GM23338 (cell line): ENCODE measurements around the gene OR52K1. TPM values are rescaled to one million over a fixed set of nuclear protein-coding genes. Genes with fewer than 3 reads are reported as not detected.

ENCODE experiments used
- ATAC-seq: fragments of 200-7000 bp; cut with Tn5 transposase; 3 replicates; pipeline ENCODE4 v1.9.1; 2020
- DNase-seq: peaks from one replicate; pipeline ENCODE4 v3.0.0-alpha.2; 2015; ENCODE audit warnings: low spot score
- H2AFZ ChIP-seq: fragments of 200-600 bp; sonication (generic); 2 replicates; pipeline ENCODE4 v1.8.0; 2016; ENCODE audit warnings: antibody characterized with exemption, mild to moderate bottlenecking, moderate library complexity
- H3F3A ChIP-seq: fragments of 200-600 bp; sonication (generic); replicated peaks from 2 replicates; pipeline ENCODE4 v1.8.0; 2017; ENCODE audit warnings: antibody characterized with exemption, mixed run types, low read depth
- H3K27ac ChIP-seq: fragments of 200-600 bp; sonication (generic); 2 replicates; pipeline ENCODE4 v1.6.1; 2016; ENCODE audit warnings: low read depth
- H3K27me3 ChIP-seq: fragments of 200-600 bp; sonication (generic); 2 replicates; pipeline ENCODE4 v1.8.0; 2016; ENCODE audit warnings: mild to moderate bottlenecking, mixed run types, moderate library complexity; ENCODE audit not compliant: insufficient read depth
- H3K36me3 ChIP-seq: fragments of 200-600 bp; sonication (generic); 2 replicates; pipeline ENCODE4 v1.8.0; 2016; ENCODE audit warnings: mild to moderate bottlenecking; ENCODE audit not compliant: insufficient read depth
- H3K4me1 ChIP-seq: fragments of 200-600 bp; sonication (generic); 2 replicates; pipeline ENCODE4 v1.8.0; 2016; ENCODE audit warnings: mild to moderate bottlenecking, moderate library complexity; ENCODE audit not compliant: insufficient read depth
- H3K4me2 ChIP-seq: fragments of 200-600 bp; sonication (generic); 2 replicates; pipeline ENCODE4 v1.7.1; 2017; ENCODE audit warnings: mixed run types
- H3K4me3 ChIP-seq: fragments of 200-600 bp; sonication (generic); 2 replicates; pipeline ENCODE4 v1.6.1; 2016; ENCODE audit warnings: mixed run types
- H3K79me2 ChIP-seq: fragments of 200-600 bp; sonication (generic); replicated peaks from 2 replicates; pipeline ENCODE4 v1.8.0; 2017; ENCODE audit warnings: mild to moderate bottlenecking; ENCODE audit not compliant: insufficient read depth
- H3K9me2 ChIP-seq: fragments of 200-600 bp; sonication (generic); 2 replicates; pipeline ENCODE4 v1.8.0; 2017; ENCODE audit not compliant: insufficient read depth
- H4K20me1 ChIP-seq: fragments of 200-600 bp; sonication (generic); replicated peaks from 2 replicates; pipeline ENCODE4 v1.8.0; 2017; ENCODE audit warnings: mild to moderate bottlenecking; ENCODE audit not compliant: insufficient read depth
- H3K27ac Mint-ChIP-seq: 2 replicates; pipeline ENCODE4 v1.8.0; 2020; ENCODE audit warnings: inconsistent platforms, mild to moderate bottlenecking, moderate library complexity, mixed read lengths
- H3K27me3 Mint-ChIP-seq: 3 replicates; pipeline ENCODE4 v1.8.0; 2022; ENCODE audit warnings: low read depth, mild to moderate bottlenecking, moderate library complexity, mixed read lengths, inconsistent platforms; ENCODE audit not compliant: insufficient read depth, poor library complexity
- H3K36me3 Mint-ChIP-seq: 3 replicates; pipeline ENCODE4 v1.8.0; 2021; ENCODE audit warnings: low read depth, mild to moderate bottlenecking, inconsistent platforms, moderate library complexity, mixed read lengths
- H3K4me1 Mint-ChIP-seq: 3 replicates; pipeline ENCODE4 v1.8.0; 2020; ENCODE audit warnings: mild to moderate bottlenecking, inconsistent platforms, mixed read lengths
- H3K4me3 Mint-ChIP-seq: 3 replicates; pipeline ENCODE4 v1.8.0; 2021; ENCODE audit warnings: moderate library complexity, mild to moderate bottlenecking, inconsistent platforms, mixed read lengths
- H3K9me3 Mint-ChIP-seq: 3 replicates; pipeline ENCODE4 v1.8.0; 2020; ENCODE audit warnings: moderate library complexity, mild to moderate bottlenecking, inconsistent platforms, mixed read lengths
- CREB1 ChIP-seq: fragments of 250-450 bp; sonication (Bioruptor Pico); IDR thresholded peaks from 2 replicates; pipeline ENCODE4 v1.5.0; 2020; ENCODE audit warnings: low read depth, mild to moderate bottlenecking, moderate library complexity
- CTCF ChIP-seq, 2 experiments: fragments of 200-600 bp in 1 of 2; sonication (generic) in 1 of 2; conservative IDR thresholded peaks; 2 replicates each; pipeline versions ENCODE4 v1.5.1 to v1.6.1; 2016 to 2017; ENCODE audit warnings: antibody characterized with exemption in 2 of 2, low read depth in 2 of 2, mild to moderate bottlenecking in 2 of 2, moderate library complexity in 1 of 2
- ETS1 ChIP-seq: IDR thresholded peaks from 2 replicates; pipeline ENCODE4 v1.6.1; 2016; ENCODE audit warnings: antibody characterized with exemption
- EZH2 ChIP-seq: fragments of 200-600 bp; sonication (generic); IDR thresholded peaks from one replicate; pipeline ENCODE4 v1.8.0; 2017; ENCODE audit warnings: antibody characterized with exemption, mild to moderate bottlenecking, low read depth; ENCODE audit not compliant: unreplicated experiment
- EZH2phosphoT487 ChIP-seq: fragments of 200-600 bp; sonication (generic); IDR thresholded peaks from one replicate; pipeline ENCODE4 v1.8.1; 2018; ENCODE audit warnings: antibody characterized with exemption; ENCODE audit not compliant: unreplicated experiment
- JUNB ChIP-seq: IDR thresholded peaks from one replicate; pipeline ENCODE4 v1.6.1; 2016; ENCODE audit warnings: antibody characterized with exemption; ENCODE audit not compliant: unreplicated experiment
- NANOG ChIP-seq: IDR thresholded peaks from 2 replicates; pipeline ENCODE4 v1.6.1; 2016; ENCODE audit warnings: antibody characterized with exemption, borderline replicate concordance
- POLR2AphosphoS5 ChIP-seq: IDR thresholded peaks from 2 replicates; pipeline ENCODE4 v1.6.1; 2016; ENCODE audit warnings: antibody characterized with exemption, low read depth
- REST ChIP-seq: IDR thresholded peaks from one replicate; pipeline ENCODE4 v1.6.1; 2018; ENCODE audit warnings: antibody characterized with exemption; ENCODE audit not compliant: unreplicated experiment
- ZNF114 ChIP-seq: fragments of 250-450 bp; sonication (Bioruptor Pico); IDR thresholded peaks from 2 replicates; pipeline ENCODE4 v1.5.0; 2020; ENCODE audit warnings: mild to moderate bottlenecking, moderate library complexity
- ZNF331 ChIP-seq: fragments of 250-450 bp; sonication (Bioruptor Pico); IDR thresholded peaks from 2 replicates; pipeline ENCODE4 v1.5.0; 2020; ENCODE audit warnings: low read depth, mild to moderate bottlenecking, moderate library complexity
- polyA plus RNA-seq: library from polyadenylated mRNA; unstranded; fragments of >200 nt; fragmentation: Nextera tagmentation; extraction: Ambion mirVana; gene quantifications from 2 replicates; pipeline ENCODE4 v1.2.1, GENCODE V29; 2016
- total RNA-seq: library from RNA; depleted of rRNA; stranded (reverse); fragments of >200 nt; shearing (Covaris generic); gene quantifications from 2 replicates; pipeline ENCODE4 v1.2.3, GENCODE V29; 2014

The OR52K1 gene
- total and polyA plus RNA-seq, 2 experiments from 2014 or later = not detected

GRCh38 chr11:4496557-4497248 lies 14.3 kb downstream of the OR52K1 start:
- Histone ChIP-seq H3K4me2 (no peak overlapping the region), H4K20me1 (no peaks in the 10 kb centered on the region), H3K27ac (no peak overlapping the region), H3K4me3 (no peak overlapping the region), H3K36me3 (no peaks in the 10 kb centered on the region), H3K79me2 (no peaks in the 10 kb centered on the region), H3K27me3 (no peaks in the 10 kb centered on the region), H2AFZ (no peak overlapping the region), H3F3A (no peaks in the 10 kb centered on the region), H3K4me1 (no peaks in the 10 kb centered on the region), H3K9me2 (no peaks in the 10 kb centered on the region)
- no peak overlapping the region; the same call in 1 of the 2 replicates for H3K27ac Mint-ChIP-seq
- no peaks in the 10 kb centered on the region for H3K27me3 Mint-ChIP-seq
- no peak for TF ChIP-seq ZNF114 (CRISPR knock-in tag)
- TF ChIP-seq REST = no peak
- TF ChIP-seq EZH2 = no peak
- no peak for TF ChIP-seq NANOG
- no peak for TF ChIP-seq ZNF331 (CRISPR knock-in tag)
- no peak for TF ChIP-seq CTCF (conservative IDR thresholded peaks at IDR 0.05; ENCODE audit: low read depth in 2 of 2)
- no peak for TF ChIP-seq EZH2phosphoT487
- TF ChIP-seq CREB1 (CRISPR knock-in tag) = no peak
- TF ChIP-seq JUNB = no peak
- peaks cover 2% of the 10 kb centered on the region; the same call in 2 of the 3 replicates for H3K9me3 Mint-ChIP-seq
- H3K4me3 Mint-ChIP-seq = no peak overlapping the region
- ATAC-seq = no peak
- H3K36me3 Mint-ChIP-seq = no peaks in the 10 kb centered on the region
- no peaks in the 10 kb centered on the region for H3K4me1 Mint-ChIP-seq
- DNase-seq = no peak

GRCh38 chr11:4508886-4509285 lies 26.4 kb downstream of the OR52K1 start:
- no peaks in the 10 kb centered on the region for H3K9me3 Mint-ChIP-seq
- Histone ChIP-seq H2AFZ (no peak overlapping the region), H3K4me3 (no peak overlapping the region), H3K79me2 (no peaks in the 10 kb centered on the region), H3K4me2 (no peak overlapping the region), H3K36me3 (no peaks in the 10 kb centered on the region), H3K9me2 (no peaks in the 10 kb centered on the region), H3K4me1 (no peaks in the 10 kb centered on the region), H3K27me3 (no peaks in the 10 kb centered on the region), H3F3A (no peaks in the 10 kb centered on the region), H3K27ac (no peak overlapping the region), H4K20me1 (no peaks in the 10 kb centered on the region)
- no peak for DNase-seq
- H3K27me3 Mint-ChIP-seq = no peaks in the 10 kb centered on the region
- no peak overlapping the region for H3K4me3 Mint-ChIP-seq
- no peak for ATAC-seq
- no peaks in the 10 kb centered on the region for H3K4me1 Mint-ChIP-seq
- H3K36me3 Mint-ChIP-seq = no peaks in the 10 kb centered on the region
- H3K27ac Mint-ChIP-seq = no peak overlapping the region
- TF ChIP-seq ZNF331 (CRISPR knock-in tag) (no peak), CREB1 (CRISPR knock-in tag) (no peak), POLR2AphosphoS5 (no peak), ZNF114 (CRISPR knock-in tag) (no peak), JUNB (no peak), ETS1 (no peak), EZH2phosphoT487 (no peak), EZH2 (no peak)
